Mesenchymal stem cell (in vitro differentiated cells and primary cell): ENCODE data around the gene DICER1.
A peak's percentile ranks its signal among the peaks of the same experiment; 100 is the strongest.

ENCODE experiments used
- DNase-seq: peaks from one replicate; pipeline ENCODE4 v3.0.0-alpha.2; 2013
- H2AFZ ChIP-seq: one replicate; pipeline ENCODE4 v1.6.1; 2013; ENCODE audit warnings: low read depth, mild to moderate bottlenecking, control low read depth, inconsistent platforms, low read length, moderate library complexity
- H2AK5ac ChIP-seq: 2 replicates; pipeline ENCODE4 v1.6.1; 2013; ENCODE audit warnings: low read length, moderate library complexity, mild to moderate bottlenecking, inconsistent platforms; ENCODE audit not compliant: severe bottlenecking
- H2BK120ac ChIP-seq: one replicate; pipeline ENCODE4 v1.6.1; 2013; ENCODE audit warnings: low read depth, mild to moderate bottlenecking, inconsistent platforms, low read length, moderate library complexity
- H2BK12ac ChIP-seq, 2 experiments: one replicate each; pipeline ENCODE4 v1.6.1; 2013; ENCODE audit warnings: inconsistent platforms in 2 of 2, low read length in 2 of 2, mild to moderate bottlenecking in 2 of 2, moderate library complexity in 2 of 2, control low read depth in 1 of 2
- H2BK15ac ChIP-seq: one replicate; pipeline ENCODE4 v1.6.1; 2013; ENCODE audit warnings: mild to moderate bottlenecking, low read depth, inconsistent platforms; ENCODE audit not compliant: poor library complexity, severe bottlenecking
- H2BK5ac ChIP-seq: 2 replicates; pipeline ENCODE4 v1.6.1; 2013; ENCODE audit warnings: low read depth, mild to moderate bottlenecking, low read length, control low read depth, inconsistent platforms; ENCODE audit not compliant: poor library complexity, severe bottlenecking
- H3K14ac ChIP-seq, 2 experiments: one replicate each; pipeline ENCODE4 v1.6.1; 2013; ENCODE audit warnings: inconsistent platforms in 2 of 2, low read length in 2 of 2, control low read depth in 1 of 2, mild to moderate bottlenecking in 1 of 2, moderate library complexity in 1 of 2
- H3K18ac ChIP-seq, 2 experiments: one replicate each; pipeline ENCODE4 v1.6.1; 2013; ENCODE audit warnings: inconsistent platforms in 2 of 2, low read length in 2 of 2, control low read depth in 1 of 2, low read depth in 1 of 2, mild to moderate bottlenecking in 1 of 2
- H3K23ac ChIP-seq, 2 experiments: one replicate each; pipeline ENCODE4 v1.6.1; 2013; ENCODE audit warnings: inconsistent platforms in 2 of 2, low read length in 2 of 2, mild to moderate bottlenecking in 2 of 2, moderate library complexity in 2 of 2, control low read depth in 1 of 2
- H3K27ac ChIP-seq: 2 replicates; pipeline ENCODE4 v1.5.1; 2013; ENCODE audit warnings: mild to moderate bottlenecking, moderate library complexity, low read length, control low read depth, inconsistent platforms; ENCODE audit not compliant: poor library complexity, severe bottlenecking
- H3K27me3 ChIP-seq, 2 experiments: 2 replicates each; pipeline versions ENCODE4 v1.6.1 to v1.7.0; 2013; ENCODE audit warnings: low read length in 2 of 2, mild to moderate bottlenecking in 2 of 2, moderate library complexity in 2 of 2, control low read depth in 1 of 2, inconsistent platforms in 1 of 2; ENCODE audit not compliant: control insufficient read depth in 1 of 2, insufficient read depth in 1 of 2
- H3K36me3 ChIP-seq, 2 experiments: 2 replicates each; pipeline versions ENCODE4 v1.6.1 to v1.7.0; 2013; ENCODE audit warnings: low read length in 2 of 2, control low read depth in 1 of 2, inconsistent platforms in 1 of 2, low read depth in 1 of 2, mild to moderate bottlenecking in 1 of 2; ENCODE audit not compliant: insufficient read depth in 2 of 2, control insufficient read depth in 1 of 2
- H3K4ac ChIP-seq, 2 experiments: one replicate each; pipeline ENCODE4 v1.6.1; 2013; ENCODE audit warnings: inconsistent platforms in 2 of 2, low read length in 2 of 2, mild to moderate bottlenecking in 2 of 2, moderate library complexity in 2 of 2, control low read depth in 1 of 2, low read depth in 1 of 2
- H3K4me1 ChIP-seq: 2 replicates; pipeline ENCODE4 v1.6.1; 2013; ENCODE audit warnings: low read depth, low read length, control low read depth; ENCODE audit not compliant: control insufficient read depth, insufficient read depth
- H3K4me2 ChIP-seq: 2 replicates; pipeline ENCODE4 v1.6.1; 2013; ENCODE audit warnings: low read length, mild to moderate bottlenecking, inconsistent platforms; ENCODE audit not compliant: poor library complexity, severe bottlenecking
- H3K4me3 ChIP-seq, 2 experiments: 2 replicates each; pipeline versions ENCODE4 v1.5.1 to v1.7.0; 2013; ENCODE audit warnings: low read length in 2 of 2, mild to moderate bottlenecking in 2 of 2, control low read depth in 1 of 2, low read depth in 1 of 2; ENCODE audit not compliant: insufficient read depth in 1 of 2
- H3K79me1 ChIP-seq: replicated peaks from 2 replicates; pipeline ENCODE4 v1.6.1; 2013; ENCODE audit warnings: mild to moderate bottlenecking, control low read depth, low read length, inconsistent platforms; ENCODE audit not compliant: poor library complexity, severe bottlenecking
- H3K9ac ChIP-seq: 2 replicates; pipeline ENCODE4 v1.7.0; 2013; ENCODE audit warnings: mild to moderate bottlenecking, low read length, moderate library complexity
- H3K9me3 ChIP-seq: 2 replicates; pipeline ENCODE4 v1.7.0; 2013; ENCODE audit warnings: mild to moderate bottlenecking, low read length; ENCODE audit not compliant: control insufficient read depth
- H4K8ac ChIP-seq: one replicate; pipeline ENCODE4 v1.6.1; 2013; ENCODE audit warnings: inconsistent platforms, mild to moderate bottlenecking, low read length, moderate library complexity
- H4K91ac ChIP-seq: one replicate; pipeline ENCODE4 v1.6.1; 2013; ENCODE audit warnings: mild to moderate bottlenecking, low read length, inconsistent platforms
- WGBS: methylation state at CpG from one replicate; pipeline ENCODE4 v1.1.7; 2013; ENCODE audit warnings: mixed read lengths; 5-methylcytosine and 5-hydroxymethylcytosine counted together

Gene DICER1

DNA sequence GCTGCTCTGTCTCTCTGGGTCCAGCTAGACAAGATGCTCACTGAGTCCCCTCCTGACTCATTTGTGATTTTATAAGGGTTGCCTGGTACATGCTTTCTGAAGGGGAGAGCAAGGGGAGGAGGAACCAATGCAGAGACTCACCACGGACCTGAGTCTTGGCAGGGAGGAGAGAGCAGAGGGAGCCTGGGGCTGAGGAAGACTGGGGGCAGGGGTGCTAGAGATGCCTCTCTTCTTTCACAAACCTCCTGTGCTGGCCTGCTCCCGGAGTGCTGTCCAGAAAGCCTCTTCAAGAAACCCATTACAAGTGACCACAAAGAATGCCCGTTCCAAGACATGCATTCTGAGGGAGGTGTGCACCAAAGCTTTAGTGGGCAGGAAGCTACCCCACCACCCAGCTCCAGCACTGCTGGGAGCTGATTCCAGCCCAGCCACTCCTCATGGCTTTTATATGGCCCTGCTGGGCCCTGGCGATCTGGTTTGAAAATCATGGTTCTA lies 33.1 kb upstream of the DICER1 start:
- H3K79me1 ChIP-seq, result peaks cover 5% of the 10 kb centered on the region
- no peak overlapping the region for H3K4ac ChIP-seq
- peaks cover 3% of the 10 kb centered on the region for H3K4me1 ChIP-seq
- H2BK5ac ChIP-seq, result no peak overlapping the region
- no peak overlapping the region for H3K4me3 ChIP-seq
- no peak overlapping the region for H3K4me2 ChIP-seq
- H2BK15ac ChIP-seq, result no peak overlapping the region
- no peak overlapping the region for H4K8ac ChIP-seq
- H2AFZ ChIP-seq, result no peak overlapping the region
- H3K18ac ChIP-seq, result no peak overlapping the region
- H2BK120ac ChIP-seq, result no peak overlapping the region
- H2BK12ac ChIP-seq, result no peak overlapping the region
- peak; percentile 32 for DNase-seq
- H3K9me3 ChIP-seq, result peaks cover 19% of the 10 kb centered on the region
- 69% methylated on average over 4 of the region's 4 CpGs for WGBS
- H3K23ac ChIP-seq, result no peak overlapping the region
- H3K27me3 ChIP-seq, result no peaks in the 10 kb centered on the region
- no peak overlapping the region for H3K14ac ChIP-seq
- no peak overlapping the region for H3K27ac ChIP-seq
- peaks cover 0 to 48% of the 10 kb centered on the region in 2 experiments for H3K36me3 ChIP-seq
- H3K9ac ChIP-seq, result no peak overlapping the region
- no peak overlapping the region for H2AK5ac ChIP-seq
- no peak overlapping the region for H4K91ac ChIP-seq

DNA sequence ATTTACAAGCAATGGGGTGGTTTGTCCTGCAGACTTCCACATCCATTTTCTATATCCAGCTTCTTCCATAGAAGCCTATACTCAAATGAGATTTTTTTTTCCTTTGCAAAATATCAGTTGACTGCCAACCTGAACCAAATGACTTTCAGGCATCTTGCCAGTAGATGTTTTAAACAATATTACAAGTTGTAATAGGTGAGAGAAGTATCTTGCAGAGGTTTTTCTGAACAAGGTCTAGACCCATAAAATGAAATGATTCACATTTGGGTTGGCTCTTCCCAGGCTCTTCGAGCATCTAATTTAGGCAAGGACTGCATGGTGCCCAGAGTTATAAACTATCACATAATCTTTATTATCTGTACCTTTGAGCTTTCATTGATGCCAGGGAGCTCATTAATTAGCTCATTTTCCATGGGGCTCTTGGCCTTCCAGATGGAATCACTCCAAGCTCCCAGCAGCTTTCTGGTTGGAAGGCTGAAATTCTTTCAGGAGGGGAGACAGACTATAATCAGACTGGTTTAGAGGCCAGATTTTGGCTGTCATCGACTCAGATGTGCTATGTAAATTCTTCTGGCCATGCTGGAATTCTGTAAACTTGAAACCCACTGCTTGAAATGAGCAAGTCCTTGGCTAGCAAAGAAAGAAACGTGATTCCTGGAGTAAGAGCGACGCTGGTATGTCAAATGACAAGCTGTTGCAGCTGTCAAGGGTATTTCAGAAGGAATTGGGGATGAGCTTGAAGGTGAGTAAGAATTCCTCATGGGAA lies 32.2 kb upstream of the DICER1 start:
- Histone ChIP-seq H3K79me1 (peaks cover 1% of the 10 kb centered on the region), H3K36me3 (peaks cover 0 to 48% of the 10 kb centered on the region in 2 experiments), H3K9me3 (peaks cover 19% of the 10 kb centered on the region), H3K4me3 (no peak overlapping the region), H3K14ac (no peak overlapping the region), H2BK5ac (no peak overlapping the region), H3K27me3 (no peaks in the 10 kb centered on the region), H3K4me2 (no peak overlapping the region), H2BK12ac (no peak overlapping the region), H2BK15ac (no peak overlapping the region), H4K91ac (no peak overlapping the region), H3K4ac (no peak overlapping the region), H2AK5ac (no peak overlapping the region), H2BK120ac (no peak overlapping the region), H2AFZ (no peak overlapping the region), H3K27ac (no peak overlapping the region), H3K4me1 (peaks cover 6% of the 10 kb centered on the region), H3K23ac (no peak overlapping the region), H4K8ac (no peak overlapping the region), H3K9ac (no peak overlapping the region), H3K18ac (no peak overlapping the region)
- DNase-seq, result no peak
- WGBS, result 75% methylated on average over 5 of the region's 5 CpGs

DNA sequence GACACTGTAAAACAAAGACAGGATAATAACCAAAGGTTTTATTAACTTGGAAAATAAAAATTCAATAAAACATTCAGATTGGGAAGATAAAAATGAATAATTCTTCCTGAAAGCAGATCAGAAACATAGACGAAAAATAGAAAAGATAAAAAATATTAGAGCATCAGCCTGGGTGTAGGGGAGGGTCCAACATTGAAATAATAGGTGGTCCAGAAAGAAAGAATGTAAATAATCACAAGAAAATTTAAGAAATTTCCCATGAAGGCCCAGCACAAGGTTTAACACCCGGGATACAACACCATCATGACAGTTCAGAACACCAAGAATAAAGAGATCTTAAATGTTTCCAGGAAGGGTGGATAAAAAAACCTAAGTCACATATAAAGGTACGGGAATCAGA lies 31.1 kb upstream of the DICER1 start:
- Histone ChIP-seq H3K4me1 (peaks cover 6% of the 10 kb centered on the region), H4K91ac (no peak overlapping the region), H2BK5ac (no peak overlapping the region), H3K27me3 (no peaks in the 10 kb centered on the region), H3K9ac (no peak overlapping the region), H3K23ac (no peak overlapping the region), H2BK12ac (no peak overlapping the region), H3K18ac (no peak overlapping the region), H3K27ac (no peak overlapping the region), H3K14ac (no peak overlapping the region), H3K4me2 (no peak overlapping the region), H2AK5ac (no peak overlapping the region), H3K9me3 (peaks cover 19% of the 10 kb centered on the region), H2BK120ac (no peak overlapping the region), H3K36me3 (peaks cover 0 to 43% of the 10 kb centered on the region in 2 experiments), H2BK15ac (no peak overlapping the region), H2AFZ (no peak overlapping the region), H3K4ac (no peak overlapping the region), H3K79me1 (no peaks in the 10 kb centered on the region), H4K8ac (no peak overlapping the region), H3K4me3 (no peak overlapping the region)
- WGBS, result no CpG with 5 or more reads among the region's 3 CpGs
- no peak for DNase-seq

GRCh38 chr14:95185767-95186392 lies 28.6 kb upstream of the DICER1 start:
- peak overlapping the region; percentile 66 for H2BK120ac ChIP-seq
- H3K4me2 ChIP-seq, result no peak overlapping the region
- H3K9me3 ChIP-seq, result peaks cover 19% of the 10 kb centered on the region
- no peaks in the 10 kb centered on the region for H3K27me3 ChIP-seq
- H4K91ac ChIP-seq, result no peak overlapping the region
- H3K79me1 ChIP-seq, result no peaks in the 10 kb centered on the region
- peak overlapping the region; percentile 46 to 70 for H3K18ac ChIP-seq
- H3K14ac ChIP-seq, result no peak overlapping the region
- H3K4me1 ChIP-seq, result peaks cover 6% of the 10 kb centered on the region
- peaks cover 0 to 31% of the 10 kb centered on the region in 2 experiments for H3K36me3 ChIP-seq
- peak overlapping the region in 1 of 2 experiments; percentile 69 for H3K4ac ChIP-seq
- no peak overlapping the region for H2BK15ac ChIP-seq
- peak overlapping the region; percentile 47 for H2AFZ ChIP-seq
- H3K4me3 ChIP-seq, result no peak overlapping the region
- no peak overlapping the region for H3K27ac ChIP-seq
- peak overlapping the region; percentile 29 for H4K8ac ChIP-seq
- peak; percentile 51 for DNase-seq
- peak overlapping the region in 1 of 2 experiments; percentile 75 for H2BK12ac ChIP-seq
- no peak overlapping the region for H2AK5ac ChIP-seq
- no peak overlapping the region for H2BK5ac ChIP-seq
- H3K9ac ChIP-seq, result no peak overlapping the region
- WGBS, result 68% methylated on average over 11 of the region's 11 CpGs
- H3K23ac ChIP-seq, result no peak overlapping the region
